GM12874 (cell line): Measurements from ENCODE around the gene RASGRF2.

Experiments used
- TF ChIP-seq, protein P1 (sequence below): IDR thresholded peaks from 2 replicates; pipeline ENCODE4 v1.5.1; 2011; ENCODE audit warnings: low read depth, mild to moderate bottlenecking, control low read depth, low read length, moderate library complexity; ENCODE audit not compliant: insufficient read depth

The RASGRF2 gene

DNA sequence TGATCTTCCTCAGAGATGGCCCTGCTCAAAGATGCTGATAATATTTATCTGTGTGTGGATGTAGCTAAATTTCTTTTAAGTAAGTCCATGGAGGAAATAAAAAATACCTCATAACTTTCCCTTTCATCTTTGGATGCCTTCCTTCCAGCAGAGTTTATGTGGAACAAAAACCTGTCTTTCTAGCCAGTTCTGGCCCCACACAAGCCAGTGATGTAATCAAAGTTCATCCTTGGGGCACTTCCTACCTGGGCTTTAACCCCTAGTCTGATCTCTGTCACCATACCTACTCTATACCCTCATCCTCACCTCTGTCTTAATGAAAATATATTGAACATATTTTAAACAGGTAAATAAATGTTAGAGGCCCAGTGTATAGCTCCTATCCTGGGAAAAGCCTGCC, 39.8 kb upstream of the RASGRF2 start:
- TF ChIP-seq, protein P1, sequence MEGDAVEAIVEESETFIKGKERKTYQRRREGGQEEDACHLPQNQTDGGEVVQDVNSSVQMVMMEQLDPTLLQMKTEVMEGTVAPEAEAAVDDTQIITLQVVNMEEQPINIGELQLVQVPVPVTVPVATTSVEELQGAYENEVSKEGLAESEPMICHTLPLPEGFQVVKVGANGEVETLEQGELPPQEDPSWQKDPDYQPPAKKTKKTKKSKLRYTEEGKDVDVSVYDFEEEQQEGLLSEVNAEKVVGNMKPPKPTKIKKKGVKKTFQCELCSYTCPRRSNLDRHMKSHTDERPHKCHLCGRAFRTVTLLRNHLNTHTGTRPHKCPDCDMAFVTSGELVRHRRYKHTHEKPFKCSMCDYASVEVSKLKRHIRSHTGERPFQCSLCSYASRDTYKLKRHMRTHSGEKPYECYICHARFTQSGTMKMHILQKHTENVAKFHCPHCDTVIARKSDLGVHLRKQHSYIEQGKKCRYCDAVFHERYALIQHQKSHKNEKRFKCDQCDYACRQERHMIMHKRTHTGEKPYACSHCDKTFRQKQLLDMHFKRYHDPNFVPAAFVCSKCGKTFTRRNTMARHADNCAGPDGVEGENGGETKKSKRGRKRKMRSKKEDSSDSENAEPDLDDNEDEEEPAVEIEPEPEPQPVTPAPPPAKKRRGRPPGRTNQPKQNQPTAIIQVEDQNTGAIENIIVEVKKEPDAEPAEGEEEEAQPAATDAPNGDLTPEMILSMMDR, result no peak

DNA sequence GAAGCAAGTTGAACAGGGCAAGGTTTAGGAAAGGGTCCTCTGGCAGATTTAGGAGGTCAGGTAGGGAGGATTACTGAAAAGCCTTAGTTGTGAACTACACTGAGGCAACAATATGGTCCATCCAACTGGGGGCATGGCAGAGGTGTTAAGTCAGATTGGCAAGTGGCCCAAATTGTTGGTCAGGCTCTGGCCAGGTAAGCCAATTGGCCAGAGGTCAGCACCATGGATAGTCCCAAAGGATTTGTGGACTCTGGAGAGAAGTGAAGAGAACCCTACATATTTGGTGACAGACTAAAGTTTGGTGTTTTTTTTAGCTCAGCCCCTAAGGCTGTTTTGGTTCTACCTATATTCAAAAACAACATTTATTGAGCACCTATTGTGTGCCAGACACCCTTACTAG, 39.1 kb upstream of the RASGRF2 start:
- TF ChIP-seq, protein P1, result no peak

DNA sequence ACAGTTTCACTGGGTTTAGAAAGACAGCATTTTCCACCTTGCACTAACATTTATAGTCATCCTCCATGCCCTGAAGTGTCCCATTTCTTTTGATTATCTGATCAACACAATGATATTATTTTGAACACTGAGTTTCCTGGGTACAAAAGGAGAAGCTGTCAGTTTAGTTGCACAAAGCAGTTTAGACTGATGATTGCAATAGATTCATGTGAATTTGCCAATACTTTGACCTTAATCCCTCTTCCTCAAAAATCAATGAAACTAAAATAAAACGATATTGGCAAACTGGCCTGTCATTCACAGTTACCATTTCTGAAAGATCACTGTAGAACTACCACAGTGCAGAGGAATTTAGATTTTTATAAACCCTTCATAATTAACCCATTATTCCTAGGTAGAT, 34.2 kb upstream of the RASGRF2 start:
- TF ChIP-seq, protein P1, result no peak

DNA sequence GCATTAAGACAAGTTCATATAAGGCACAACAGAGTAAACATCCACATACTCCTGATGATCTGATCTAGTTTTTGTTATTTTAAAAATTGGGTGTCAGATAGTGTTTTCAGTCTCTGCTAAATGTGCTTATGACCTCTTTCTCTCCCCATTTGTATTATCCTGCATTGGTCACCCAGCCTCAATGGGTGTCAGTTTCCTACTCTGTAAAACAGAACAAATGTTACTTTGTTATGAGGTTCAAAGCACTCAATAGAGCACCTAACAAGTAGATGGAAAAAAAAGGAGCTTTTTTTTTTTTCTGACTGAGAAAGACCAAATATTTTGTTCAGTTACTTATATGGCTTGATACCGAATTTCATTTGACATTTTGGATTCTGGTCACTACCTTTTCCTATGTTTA, 33.6 kb upstream of the RASGRF2 start:
- TF ChIP-seq, protein P1, result no peak

DNA sequence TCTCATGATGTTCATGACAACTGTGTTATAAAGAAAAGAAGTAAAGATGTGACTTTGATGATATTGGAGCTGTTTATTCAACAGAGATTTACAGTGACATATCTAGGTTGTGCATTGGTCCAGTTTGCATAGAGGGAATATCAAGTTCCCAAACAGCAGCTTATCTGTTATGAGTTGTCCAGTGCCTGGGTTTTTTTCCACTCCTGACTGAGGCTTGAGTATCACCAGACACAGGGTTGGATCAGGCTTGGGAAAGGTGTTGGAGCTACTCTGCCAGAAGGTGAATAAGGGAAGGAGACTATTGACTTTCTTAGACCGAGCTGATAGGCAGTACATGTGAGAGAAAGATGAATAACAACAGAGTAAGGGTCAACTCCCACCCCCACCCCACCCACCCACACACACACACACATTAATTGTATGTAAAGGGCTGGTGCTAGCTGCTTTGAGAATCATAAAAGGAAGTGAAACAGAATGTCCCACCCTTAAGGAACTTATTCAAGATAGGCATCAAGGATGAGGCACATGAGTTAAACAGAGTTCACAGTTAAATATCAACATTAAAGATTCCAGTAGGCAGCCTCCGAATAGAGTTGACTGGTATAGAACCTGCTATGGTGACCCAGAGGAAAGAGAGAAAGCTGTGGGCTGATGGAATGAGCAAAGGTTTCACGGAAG, 33.0 kb upstream of the RASGRF2 start:
- TF ChIP-seq, protein P1, result no peak

DNA sequence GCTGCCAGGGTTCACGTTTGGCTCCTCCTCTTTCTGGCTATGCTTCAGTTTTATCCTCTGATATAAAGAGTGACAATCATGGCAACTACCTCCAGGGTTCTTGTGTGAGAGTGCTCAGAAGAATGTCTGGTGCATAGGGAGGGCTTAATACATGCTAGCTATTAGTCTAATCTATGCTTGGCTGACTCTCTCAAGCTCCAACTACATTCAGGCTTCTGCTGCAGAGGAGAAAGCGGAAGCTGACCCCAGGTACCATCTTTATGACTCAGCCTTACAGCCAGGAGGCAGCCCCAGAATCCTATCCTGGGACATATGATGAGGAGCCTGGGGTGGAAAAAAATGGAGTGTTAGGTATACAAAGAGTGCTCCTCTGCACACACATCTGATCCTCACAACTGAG, 32.1 kb upstream of the RASGRF2 start:
- TF ChIP-seq, protein P1, result no peak

DNA sequence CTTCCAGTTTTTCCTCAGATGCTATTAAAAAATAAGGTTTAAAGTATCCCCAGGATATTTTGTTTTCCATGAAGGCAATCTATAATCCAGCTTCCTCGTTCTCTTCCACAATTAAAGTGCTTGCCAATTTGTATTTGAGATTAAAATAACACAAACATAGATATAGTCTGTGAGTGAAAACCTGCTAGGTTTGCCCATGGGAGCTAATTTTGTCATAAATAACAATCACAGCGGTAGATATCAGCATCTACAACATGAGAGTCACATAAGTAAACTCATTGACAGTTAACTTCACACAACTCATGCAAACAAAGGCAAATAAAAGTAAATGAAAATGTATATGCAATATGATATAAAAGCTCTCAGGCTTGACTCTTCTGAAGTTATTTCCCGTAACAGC, 29.2 kb upstream of the RASGRF2 start:
- TF ChIP-seq, protein P1, result no peak
